DMS53 (cell line): Measurements from ENCODE around the gene CEP112.
A peak's percentile ranks its signal among the peaks of the same experiment; 100 is the strongest.

ENCODE experiments used
- DNase-seq: peaks from one replicate; lab custom pipeline; 2025; lab: John Stamatoyannopoulos, UW

The CEP112 gene

DNA sequence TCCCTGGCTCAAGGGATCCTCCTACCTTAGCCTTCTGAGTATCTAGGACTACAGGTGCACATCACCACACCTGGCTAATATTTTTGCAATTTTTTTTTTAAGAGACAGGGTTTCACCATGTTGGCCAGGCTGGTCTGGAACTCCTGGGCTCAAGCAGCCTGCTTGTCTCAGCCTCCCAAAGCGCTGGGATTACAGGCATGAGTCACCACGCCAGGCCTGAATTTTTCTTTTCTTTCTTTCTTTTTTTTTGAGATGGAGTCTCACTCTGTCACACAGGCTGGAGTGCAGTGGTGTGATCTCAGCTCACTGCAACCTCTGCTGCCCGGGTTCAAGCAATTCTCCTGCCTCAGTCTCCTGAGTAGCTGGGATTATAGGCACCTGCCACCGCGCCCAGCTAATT, 510.2 kb downstream of the CEP112 start:
- DNase-seq, result peak; percentile 25

DNA sequence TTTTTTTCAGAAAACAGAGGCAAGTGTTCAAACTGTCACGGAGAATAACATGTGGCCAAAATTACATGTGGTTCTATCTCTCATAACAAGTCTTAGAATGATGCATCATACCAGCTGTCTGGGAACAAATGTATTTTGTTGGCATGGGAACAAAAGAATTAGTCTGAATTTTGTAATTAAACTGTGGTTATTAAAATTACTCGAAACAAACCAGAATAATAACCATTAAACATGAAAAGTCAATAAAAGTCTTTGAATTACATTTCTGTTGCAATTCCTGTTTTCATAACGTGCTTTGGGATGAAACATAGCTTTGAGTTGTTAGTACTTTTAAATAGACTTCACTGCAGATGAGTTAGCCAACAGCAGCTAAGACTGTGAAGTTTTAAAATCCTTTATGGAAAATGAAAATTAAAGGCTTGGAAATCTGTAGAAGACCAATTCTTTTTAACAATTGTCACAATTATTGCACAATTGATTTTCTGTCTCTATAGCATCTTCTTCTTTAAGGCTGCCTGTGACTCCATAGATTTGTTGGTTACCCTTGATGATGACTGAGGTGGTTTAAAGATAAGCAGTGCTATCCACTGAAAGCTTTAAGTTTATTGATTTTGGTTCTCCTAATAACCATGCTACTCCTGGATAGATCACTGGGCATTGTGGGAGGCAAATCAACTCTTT, 512.6 kb downstream of the CEP112 start:
- no peak for DNase-seq

DNA sequence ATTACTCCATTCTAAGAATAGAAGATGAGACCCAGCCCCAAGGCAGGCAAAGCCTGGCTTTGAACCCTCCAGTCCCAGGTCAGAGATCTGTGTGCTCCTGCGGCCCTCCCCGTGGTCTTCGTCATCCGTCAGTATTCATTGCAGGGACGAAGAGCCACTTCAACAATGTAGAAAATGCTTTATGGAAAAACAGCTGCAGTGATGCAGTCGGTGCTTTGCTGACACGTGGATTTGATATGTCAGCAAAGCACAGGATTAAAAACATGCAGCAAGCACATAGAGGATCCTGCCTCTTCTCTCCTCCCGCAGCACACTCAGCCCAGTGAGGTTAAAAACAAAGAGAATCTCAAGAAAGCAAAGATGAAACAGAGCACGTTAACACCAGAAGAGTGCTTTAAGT, 513.4 kb downstream of the CEP112 start:
- peak; percentile 61 for DNase-seq

DNA sequence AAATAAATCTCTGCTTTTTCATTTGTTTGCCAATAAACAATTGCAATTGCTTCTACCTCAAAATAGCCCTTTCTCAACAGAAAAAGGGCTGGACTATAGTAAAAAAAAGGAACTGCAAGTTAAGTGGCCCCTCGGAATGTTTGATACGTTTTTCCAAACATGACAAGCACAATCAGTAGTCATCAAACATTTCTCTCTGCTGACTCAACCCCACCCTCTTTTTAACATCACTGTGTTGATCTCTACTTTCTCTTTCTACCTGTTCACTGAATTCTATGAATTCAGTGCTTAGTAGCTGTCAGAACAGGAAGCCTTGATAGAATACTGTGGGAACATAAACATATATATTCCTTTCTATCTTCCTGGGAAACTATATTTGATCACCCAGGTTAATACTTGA, 514.0 kb downstream of the CEP112 start:
- no peak for DNase-seq

DNA sequence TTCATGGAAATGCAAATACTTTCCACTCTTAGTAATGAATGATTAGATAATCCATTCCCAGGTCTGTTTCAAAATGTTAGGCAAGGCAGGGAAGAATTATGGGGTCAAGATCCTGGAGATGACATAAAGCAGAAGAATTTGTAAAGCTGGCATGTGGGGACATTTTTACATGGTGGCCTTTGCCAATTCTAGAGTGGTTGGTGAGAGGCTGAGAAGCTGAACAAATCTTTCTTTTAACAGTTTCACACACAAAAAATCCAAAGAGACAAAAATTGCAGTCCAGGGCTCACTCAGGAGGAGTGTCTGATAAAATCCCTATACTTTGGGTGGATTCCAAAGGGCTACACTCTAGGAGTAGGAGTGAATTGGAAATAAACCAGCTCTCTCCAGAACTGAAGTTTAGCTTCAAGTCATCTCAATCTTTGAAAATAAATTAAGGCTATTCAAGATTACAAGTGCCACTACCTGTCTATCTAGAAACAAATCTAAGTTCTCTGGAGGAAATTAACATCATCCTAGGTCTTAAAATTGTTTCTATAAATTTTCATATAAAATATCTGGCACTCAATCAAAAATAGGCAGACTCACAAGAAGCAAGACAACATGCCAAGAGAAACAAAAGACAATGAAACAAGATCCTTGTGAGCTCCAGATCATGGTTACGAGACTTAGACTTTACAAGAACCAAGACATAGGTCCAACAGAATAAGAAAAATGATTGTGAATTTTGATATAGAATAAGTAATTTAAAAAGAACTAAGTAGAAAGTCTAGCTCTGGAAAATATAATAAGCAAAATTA, 517.5 kb downstream of the CEP112 start:
- DNase-seq, result no peak

DNA sequence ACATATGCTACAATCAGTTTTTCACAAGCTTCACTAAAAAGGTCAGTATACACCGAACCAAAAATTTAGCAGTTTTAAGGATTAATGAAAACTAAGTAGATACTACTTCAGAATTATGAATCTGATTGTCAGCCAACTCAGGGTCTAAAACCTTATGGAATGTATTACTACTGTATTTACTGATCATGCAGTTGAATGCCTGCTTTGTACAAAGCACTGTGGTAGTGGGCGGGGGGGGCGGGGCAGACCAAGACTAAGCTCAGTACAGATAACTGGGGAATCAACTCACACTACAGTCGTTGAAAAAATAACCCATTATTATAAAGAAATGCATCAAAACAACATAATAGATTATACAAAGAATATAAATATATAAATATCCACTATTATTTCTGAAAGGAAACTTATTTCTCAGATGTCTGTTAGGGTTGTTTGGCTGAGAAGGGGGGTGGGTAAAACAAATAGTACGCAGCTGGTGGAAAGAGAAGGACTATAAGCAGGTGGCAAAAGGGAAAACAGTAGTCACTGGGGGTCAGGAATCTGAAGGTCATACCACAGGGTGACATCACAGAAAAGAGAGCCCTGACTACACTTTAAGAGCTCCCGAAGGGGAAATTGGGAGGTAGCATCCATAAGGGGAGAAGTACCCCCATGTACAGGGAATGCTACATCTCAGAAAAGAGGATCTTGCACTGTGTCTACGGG, 521.1 kb downstream of the CEP112 start:
- peak; percentile 89 for DNase-seq

DNA sequence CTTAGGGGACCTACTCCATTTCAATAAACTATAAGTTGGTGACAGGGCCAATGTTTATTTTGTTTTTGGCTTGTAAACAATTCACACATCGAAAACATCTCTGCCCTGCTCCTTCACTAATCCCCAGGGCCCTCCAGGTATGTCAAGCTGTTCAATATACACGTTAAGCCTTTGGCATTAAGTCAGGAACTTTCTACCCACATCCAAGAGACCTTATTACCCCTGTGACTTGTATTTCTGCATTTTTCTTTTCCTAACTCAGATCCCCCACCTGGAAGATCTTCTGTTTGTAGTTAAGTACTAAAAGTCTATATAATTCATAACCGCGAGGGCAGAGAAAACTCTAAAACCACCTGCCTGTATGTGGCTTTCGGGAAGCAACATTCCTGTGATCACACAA, 523.7 kb downstream of the CEP112 start:
- no peak for DNase-seq

DNA sequence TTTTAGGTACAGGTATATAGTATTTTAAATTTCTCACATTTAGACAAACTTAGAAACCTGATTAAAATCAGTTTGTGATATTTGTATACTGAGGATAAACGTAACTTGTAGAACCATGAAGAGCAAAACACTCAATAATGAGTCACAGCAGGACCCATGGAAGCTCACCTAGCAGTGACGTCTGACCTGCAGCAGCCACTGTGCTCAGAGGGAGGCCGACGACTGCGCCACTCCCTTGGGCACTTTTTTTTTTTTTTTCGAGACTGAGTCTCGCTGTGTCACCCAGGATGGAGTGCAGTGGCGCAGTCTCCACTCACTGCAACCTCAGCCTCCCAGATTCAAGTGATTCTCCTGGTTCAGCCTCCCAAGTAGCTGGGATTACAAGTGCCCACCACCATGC, 524.3 kb downstream of the CEP112 start:
- DNase-seq, result peak; percentile 53

DNA sequence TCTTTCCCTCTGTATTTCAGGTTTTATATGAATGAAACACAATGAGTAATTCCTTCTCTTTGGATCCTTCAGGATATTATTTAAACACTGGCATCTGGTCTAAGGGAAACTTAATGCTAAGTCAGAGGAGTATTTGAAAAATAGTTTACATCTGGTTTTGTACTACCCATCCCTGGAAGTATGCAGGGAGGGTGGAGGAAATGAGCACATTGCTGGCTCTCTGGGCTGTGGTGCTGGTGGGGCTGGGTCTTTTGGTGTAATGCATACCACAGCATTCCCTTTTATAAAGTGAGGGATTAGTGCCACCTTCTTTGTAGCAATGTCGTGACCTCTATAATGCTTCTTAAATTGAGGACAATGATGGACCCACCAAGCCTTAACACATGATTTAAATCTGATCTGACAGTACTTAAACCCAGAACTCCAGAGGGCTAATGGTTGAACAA, 525.0 kb downstream of the CEP112 start:
- DNase-seq, result no peak

DNA sequence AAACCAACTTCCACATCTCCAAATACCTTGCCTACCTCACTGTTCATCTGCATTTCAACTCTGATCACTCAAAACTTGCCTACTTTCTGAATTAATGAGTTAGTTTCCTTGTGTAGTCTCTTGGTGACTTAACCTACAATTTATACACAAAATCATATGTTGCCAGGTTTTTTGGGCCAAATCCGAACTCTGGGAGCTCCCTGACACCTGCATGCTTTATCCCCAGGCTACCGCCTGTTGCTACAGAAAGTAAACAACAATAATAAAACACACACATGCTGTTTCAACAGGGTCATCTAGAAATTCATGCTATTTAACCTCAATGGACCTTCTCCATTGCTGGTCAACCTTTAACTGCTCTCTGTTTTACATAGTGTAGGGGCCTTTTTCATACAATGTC, 526.0 kb downstream of the CEP112 start:
- peak; percentile 16 for DNase-seq

DNA sequence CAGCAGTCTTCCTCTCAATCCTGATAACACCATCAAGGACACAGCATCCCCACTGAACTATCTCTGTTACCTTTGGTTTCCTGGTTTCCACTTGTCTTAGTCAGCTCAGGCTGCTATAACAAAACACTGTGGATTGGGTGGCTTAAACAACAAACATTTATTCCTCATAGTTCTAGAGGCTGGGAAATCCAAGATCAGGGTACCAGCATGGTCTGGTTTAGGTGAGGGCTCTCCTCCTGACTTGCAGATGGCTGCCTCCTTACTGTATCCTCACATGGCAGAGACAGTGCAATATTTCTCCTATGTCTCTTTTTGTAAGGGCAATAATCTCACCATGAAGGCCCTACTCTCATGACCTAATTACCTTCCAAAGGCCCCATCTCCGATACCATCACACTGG, 527.2 kb downstream of the CEP112 start:
- DNase-seq, result no peak

DNA sequence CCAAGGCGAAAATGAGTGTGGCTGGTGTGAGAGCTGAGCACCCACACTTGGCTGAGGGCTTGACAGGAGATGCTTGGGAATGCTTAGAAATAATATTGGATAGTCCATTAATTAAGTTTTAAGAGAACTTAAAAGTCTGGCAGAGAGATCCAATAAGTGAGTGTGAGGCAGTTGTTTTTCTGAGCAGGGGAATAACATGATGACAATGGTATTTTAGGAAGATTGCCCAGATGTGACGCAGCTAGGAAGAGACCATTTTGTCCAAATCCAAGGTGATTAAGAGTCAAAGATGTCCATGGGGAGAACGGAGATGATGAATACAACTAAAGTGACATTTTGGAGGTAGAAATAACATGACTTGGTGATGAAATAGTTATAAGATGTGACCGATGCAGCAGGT, 527.7 kb downstream of the CEP112 start:
- DNase-seq, result no peak

DNA sequence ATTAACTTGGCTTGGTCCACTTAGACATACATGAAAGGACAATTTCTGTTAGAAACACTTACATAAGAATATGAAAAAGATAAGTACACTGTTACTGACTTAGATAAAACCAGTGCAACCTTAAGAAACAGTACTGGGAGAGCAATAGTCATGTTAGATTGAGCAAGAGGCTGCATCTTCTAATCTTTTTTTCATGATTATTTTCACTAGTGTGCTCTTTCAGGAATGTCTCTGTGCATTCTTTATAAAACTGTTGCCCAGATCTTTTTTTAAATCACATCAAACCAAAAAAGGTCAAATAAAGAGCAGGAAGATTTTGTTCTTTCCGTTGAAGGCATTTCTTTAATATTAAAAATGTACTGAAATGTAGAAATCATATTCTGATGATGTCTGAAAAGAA, 529.7 kb downstream of the CEP112 start:
- DNase-seq, result no peak

DNA sequence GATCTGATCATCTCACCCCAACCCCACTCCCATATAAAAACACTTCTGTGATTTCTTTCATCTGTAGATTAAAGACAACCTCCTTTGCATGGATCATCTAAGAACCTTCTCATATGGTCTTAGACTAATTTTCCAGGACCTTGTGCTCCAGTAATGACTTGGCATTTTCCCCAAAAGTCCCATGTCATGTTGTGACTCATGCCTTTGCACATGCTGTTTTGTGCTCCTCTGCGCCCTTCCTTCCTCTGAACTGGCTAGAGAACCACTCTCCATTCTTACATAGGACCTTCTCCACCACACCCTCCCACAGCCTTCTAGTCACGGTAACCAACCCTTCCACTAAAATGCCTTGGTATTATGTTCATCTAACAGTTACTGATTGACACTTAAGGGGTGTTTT, 531.0 kb downstream of the CEP112 start:
- DNase-seq, result peak; percentile 34

DNA sequence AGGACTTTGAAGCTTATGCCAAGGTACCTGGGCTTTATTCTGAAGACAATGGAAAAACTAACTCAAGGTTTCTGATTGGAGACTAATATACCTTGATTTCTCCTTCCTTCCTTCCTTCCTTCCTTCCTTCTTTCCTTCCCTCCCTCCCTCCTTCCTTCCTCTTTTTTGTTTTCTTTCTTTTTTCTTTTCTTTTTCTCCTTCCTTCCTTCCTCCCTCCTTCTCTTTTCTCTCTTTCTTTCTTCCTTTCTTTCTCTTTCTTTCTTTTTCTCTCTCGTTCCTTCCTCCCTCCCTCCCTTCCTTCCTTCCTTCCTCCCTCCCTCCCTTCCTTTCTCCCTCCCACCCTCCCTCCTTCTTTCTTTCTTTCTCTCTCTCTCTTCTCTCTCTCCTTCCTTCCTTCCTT, 531.9 kb downstream of the CEP112 start:
- DNase-seq, result no peak

DNA sequence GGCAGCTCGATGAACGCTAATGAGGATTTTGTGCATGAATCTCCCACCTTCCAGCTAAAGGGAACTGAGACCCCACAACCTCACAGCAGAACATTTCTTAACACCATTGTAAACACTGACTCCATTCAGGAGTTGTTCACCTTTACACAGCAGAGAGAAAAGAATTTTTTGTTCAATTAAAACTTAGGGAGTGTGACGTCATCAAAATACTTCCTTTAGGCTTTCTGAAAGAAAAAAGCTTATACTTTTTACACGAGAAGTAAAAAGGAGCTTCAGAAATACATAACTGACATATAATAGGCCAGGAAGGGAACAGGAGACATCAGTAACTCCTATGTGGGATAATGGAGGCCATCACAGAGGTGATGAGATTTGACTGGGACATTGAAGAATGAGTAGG, 532.4 kb downstream of the CEP112 start:
- no peak for DNase-seq

DNA sequence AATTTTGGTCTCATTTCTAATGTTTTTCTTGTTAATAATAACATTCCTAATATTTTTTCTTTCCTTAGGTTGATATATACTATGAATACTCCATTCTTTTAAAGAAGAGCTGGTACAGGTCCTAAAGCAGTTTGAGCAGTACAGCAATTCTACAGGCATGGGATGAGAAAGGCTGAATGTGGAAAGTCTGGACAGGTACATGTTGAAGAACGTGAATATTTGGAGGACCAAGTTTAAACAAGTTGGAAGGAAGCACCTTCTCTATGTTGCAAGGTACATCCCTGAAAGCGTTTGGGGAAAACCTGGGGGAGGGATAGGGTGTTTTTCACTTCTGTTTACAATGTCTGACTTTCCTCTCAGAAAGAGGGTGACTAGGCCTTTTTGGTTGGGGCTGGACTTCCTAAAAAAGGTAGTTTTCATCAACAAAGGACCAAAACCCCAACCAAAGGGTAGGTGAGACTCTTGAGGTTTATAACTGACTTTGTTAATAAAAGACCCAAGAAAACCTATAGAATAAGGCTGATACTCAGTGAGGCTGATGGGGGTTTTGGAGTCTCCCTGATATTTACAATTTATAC, 534.6 kb downstream of the CEP112 start:
- peak; percentile 34 for DNase-seq

DNA sequence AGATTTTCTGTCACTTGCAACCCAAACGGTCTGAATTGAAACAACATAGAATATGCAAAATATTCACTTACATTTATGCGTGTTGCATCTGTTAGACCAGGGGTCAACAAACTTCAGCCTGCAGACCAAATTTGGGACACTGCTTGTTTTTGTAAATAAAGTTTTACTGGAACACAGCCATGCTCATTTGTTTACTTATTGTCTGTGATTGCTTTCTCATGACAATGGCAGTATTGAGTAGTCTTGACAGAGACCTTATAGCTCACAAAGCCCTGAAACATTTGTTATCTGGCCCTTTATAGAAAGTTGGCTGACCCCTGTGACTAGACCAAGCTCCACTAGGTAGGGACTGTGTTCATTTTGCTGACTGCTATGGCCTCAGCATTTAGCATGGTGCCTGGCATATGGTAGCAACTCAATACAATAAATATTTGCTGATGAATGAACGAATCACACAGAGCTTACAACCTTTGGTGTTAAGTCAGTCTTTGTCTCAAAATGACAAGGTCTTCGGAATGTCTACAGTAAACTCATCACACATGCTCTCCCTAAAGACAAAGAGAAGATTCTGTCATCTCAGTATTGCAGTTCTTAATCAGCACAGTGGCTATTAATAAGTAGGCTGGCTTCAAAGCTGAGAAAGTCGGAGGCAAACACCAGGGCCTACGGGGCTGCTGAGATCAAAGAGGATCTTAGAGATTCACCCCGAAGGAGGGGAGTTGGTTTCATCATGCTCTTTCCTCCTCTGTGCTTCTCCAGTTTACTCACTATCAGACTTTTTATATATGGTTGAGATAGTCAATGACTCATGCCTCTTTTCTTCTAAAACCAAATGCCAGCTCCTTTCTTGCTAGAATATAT, 535.3 kb downstream of the CEP112 start:
- peak; percentile 8 for DNase-seq

DNA sequence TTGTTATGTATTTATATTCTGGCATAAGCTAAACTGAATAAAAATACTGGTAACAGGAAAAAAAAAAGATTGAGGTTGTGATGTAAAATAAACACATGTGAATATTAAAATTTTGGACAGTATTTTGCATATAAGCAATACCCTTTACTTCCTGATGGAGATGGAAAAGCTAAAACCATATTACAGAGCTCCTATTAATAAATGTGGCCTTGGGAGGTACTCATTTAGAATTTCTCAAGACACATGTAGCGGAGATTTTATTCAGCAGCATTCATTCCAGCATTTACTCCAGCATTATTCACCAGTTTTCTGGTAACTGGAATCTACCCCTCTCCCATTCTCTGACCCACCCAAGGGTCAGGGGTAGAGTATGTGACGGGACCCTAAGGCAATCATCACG, 536.2 kb downstream of the CEP112 start:
- no peak for DNase-seq

DNA sequence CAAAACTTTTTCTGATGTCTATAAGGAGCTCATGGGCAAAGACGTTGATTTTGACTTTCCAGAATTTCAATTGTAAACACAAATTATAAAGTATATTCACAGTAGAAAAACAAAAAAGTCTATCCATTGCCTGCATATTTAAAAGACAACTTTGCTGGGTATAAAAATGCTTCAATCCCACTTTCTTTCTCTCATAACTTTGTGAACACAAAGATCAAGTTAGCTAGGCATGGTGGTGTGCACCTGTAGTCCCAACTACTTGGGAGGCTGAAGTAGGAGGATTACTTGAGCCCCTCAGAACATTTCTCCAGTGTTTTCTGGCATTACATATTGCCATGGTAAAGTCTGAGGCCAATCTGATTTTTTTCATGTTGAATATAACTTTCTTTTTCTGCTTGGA, 547.4 kb downstream of the CEP112 start:
- no peak for DNase-seq

DNA sequence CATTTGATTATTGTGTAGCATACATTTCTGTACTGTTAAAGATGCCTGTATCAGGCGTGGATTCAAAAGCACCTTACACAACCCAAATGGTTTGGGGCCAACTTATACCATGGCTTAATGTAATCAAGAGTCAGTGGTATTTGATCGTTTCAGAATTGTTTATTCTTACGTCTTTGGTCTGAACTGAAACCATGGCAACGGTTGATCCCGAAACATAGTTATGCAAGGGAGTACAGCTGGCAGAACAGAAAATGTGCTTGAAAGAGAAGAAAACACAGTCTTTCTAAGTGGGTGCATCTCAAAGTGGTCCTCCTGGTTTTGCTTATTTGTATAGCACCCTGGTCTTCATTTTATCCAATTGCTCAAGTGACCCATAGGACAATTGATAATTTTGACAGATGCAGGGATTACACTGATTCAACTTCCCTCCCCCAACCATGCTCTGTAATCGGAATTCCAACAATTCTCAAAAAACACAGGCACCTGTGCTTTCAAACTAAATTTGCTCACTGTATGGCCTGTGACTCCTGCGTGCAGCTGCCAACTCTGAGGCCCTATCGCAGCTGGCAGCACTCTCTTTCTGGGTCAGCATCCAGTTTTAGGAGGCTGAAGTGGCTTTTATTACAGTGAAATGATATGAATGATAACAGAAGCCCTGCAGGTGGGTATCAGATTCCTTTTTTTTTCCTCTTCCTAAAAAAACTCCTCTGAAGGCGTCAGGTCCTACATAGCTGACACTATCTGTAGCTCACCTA, 553.5 kb downstream of the CEP112 start:
- peak; percentile 84 for DNase-seq
